C4-2B (cell line): ENCODE measurements around the gene KIF25.

Experiments used
- H3K27ac ChIP-seq: fragments of 450-650 bp; 2 replicates; pipeline ENCODE4 v1.5.1; 2017
- CTCF ChIP-seq: fragments of 450-650 bp; conservative IDR thresholded peaks from 2 replicates; pipeline ENCODE4 v1.5.1; 2017; ENCODE audit warnings: mild to moderate bottlenecking
- ZFX ChIP-seq: fragments of 450-650 bp; IDR thresholded peaks from 2 replicates; pipeline ENCODE4 v1.6.1; 2017

The KIF25 gene

DNA sequence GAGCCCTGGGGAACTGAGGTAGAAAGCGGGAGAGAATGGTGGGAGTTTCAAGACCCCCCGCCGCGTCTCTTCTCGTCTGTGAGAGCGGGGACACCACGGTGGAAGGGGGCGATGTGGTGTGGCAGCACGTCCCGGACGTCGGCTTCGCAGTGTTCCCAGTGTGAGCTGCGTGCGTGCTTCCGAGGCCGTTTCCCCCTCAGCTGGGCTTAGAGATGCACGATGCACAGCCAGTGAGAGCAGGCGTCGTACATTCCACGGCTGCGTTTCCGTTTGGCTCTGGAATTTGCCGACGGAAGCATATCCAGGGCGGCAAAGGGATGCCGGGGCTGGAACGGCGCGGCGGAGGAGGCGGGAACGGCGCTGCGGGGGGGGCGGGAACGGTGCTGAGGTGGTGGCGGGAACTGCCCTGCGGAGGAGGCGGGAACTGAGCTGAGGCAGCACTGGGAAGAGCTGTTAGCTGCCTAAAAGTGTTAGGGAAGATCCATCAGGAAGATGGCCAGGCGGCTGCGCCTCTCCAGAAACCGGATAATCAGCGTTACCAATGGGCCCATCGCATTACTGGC, 37.7 kb downstream of the KIF25 start:
- peak overlapping the region; percentile 55 for H3K27ac ChIP-seq
- TF ChIP-seq CTCF = no peak
- no peak for TF ChIP-seq ZFX

GRCh38 chr6:168035661-168036545, 38.4 kb downstream of the KIF25 start:
- TF ChIP-seq CTCF (no peak), ZFX (no peak)
- H3K27ac ChIP-seq = peak overlapping the region; percentile 55

DNA sequence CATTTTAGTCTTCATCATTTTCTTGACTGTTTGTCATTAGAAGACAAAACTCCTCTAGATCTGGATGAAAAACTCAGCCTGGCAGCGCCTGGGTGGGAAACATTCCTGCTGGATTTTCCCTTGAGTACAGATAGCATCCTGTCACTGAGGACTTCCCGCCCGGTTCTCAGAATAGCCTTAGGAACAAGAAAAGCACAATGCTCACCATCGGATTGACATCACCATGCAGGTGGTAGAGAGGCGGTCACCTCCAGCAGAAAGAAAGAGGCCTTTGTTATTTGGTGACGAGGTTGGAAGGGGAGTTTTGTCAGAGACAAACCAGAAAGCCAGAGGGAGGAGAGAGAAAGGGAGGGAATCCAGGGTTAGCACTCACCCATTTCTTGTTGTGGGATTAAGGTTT, 39.8 kb downstream of the KIF25 start:
- H3K27ac ChIP-seq = no peak overlapping the region
- no peak for TF ChIP-seq ZFX
- TF ChIP-seq CTCF = no peak

DNA sequence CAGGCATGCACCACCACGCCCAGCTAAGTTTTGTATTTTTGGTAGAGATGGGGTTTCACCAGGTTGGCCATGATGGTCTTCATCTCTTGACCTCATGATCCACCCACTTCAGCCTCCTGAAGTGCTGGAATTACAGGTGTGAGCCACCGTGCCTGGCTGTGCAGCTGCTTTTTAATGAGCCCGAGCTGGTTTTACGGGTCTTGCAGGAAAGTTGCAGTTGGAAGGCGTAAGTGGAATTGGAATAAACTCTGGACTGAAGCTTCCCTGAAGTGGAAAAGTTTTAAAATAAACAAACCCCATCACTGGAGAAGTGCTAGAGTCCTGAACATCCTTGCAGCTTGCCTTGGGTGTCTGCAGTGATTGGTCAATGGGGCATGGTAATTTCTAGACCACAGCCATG, 40.4 kb downstream of the KIF25 start:
- TF ChIP-seq CTCF (no peak), ZFX (no peak)
- H3K27ac ChIP-seq = 0 out of 2 replicates have a peak overlapping the region, but pooled peaks have one; percentile 8

- TF ChIP-seq CTCF (no peak), ZFX (no peak)
These were observed 41.2 kb downstream of the KIF25 start for GRCh38 chr6:168038576-168039140.

GRCh38 chr6:168039301-168039700, 41.8 kb downstream of the KIF25 start:
- H3K27ac ChIP-seq = no peak overlapping the region
- TF ChIP-seq CTCF (no peak), ZFX (no peak)

More at GRCh38 chr6:168038576-168039140, 41.2 kb downstream of the KIF25 start:
- H3K27ac ChIP-seq = peak overlapping the region; percentile 8; the same call in 1 of the 2 replicates

GRCh38 chr6:168039849-168040248, 42.4 kb downstream of the KIF25 start:
- TF ChIP-seq CTCF = no peak
- no peak for TF ChIP-seq ZFX

More at GRCh38 chr6:168039849-168040248, 42.4 kb downstream of the KIF25 start:
- H3K27ac ChIP-seq = no peak overlapping the region
